WTC11 (cell line): ENCODE measurements around the gene UBE2F. TPM values are rescaled to one million over a fixed set of nuclear protein-coding genes. Genes with fewer than 3 reads are reported as not detected.

Source experiments
- ATAC-seq: fragments of 200-7000 bp; cut with Tn5 transposase; 2 replicates; pipeline ENCODE4 v1.10.0; 2021; ENCODE audit warnings: mild to moderate bottlenecking, moderate library complexity
- CTCF ChIA-PET: fragments of 300-600 bp; sonication (Branson Sonifier 250); formaldehyde crosslinking; loops from one replicate; lab custom pipeline; 2021; ENCODE audit warnings: antibody characterized with exemption; lab: Charles Lee
- POLR2A ChIA-PET: fragments of 350-600 bp; sonication (Branson Sonifier 250); formaldehyde crosslinking; loops from one replicate; lab custom pipeline; 2021; ENCODE audit warnings: antibody characterized with exemption; lab: Charles Lee
- DNase-seq: peaks from one replicate; pipeline ENCODE4 v3.0.0; 2021; ENCODE audit warnings: low spot score
- H3K27ac Mint-ChIP-seq: 2 replicates; pipeline ENCODE4 v1.8.0; 2021; ENCODE audit warnings: mixed read lengths
- H3K27me3 Mint-ChIP-seq: 2 replicates; pipeline ENCODE4 v1.8.0; 2021; ENCODE audit warnings: low read depth, mild to moderate bottlenecking, moderate library complexity, mixed read lengths
- H3K36me3 Mint-ChIP-seq: 2 replicates; pipeline ENCODE4 v1.8.0; 2021; ENCODE audit warnings: mixed read lengths
- H3K4me1 Mint-ChIP-seq: 2 replicates; pipeline ENCODE4 v1.8.0; 2022; ENCODE audit warnings: mixed read lengths
- H3K4me3 Mint-ChIP-seq: 2 replicates; pipeline ENCODE4 v1.8.0; 2021; ENCODE audit warnings: mild to moderate bottlenecking, moderate library complexity, mixed read lengths
- H3K9me3 Mint-ChIP-seq: 2 replicates; pipeline ENCODE4 v1.8.0; 2021; ENCODE audit warnings: mixed read lengths
- AR ChIP-seq: fragments of 250-450 bp; sonication (Bioruptor Pico); IDR thresholded peaks from 2 replicates; pipeline ENCODE4 v1.9.0; 2021; ENCODE audit warnings: mild to moderate bottlenecking
- ARID4B ChIP-seq: sonication (generic); formaldehyde crosslinking; IDR thresholded peaks from 2 replicates; pipeline ENCODE4 v1.8.0; 2023; ENCODE audit warnings: missing genetic modification reagents, mild to moderate bottlenecking, borderline replicate concordance
- CDX4 ChIP-seq: fragments of 250-450 bp; sonication (Bioruptor Pico); IDR thresholded peaks from 2 replicates; pipeline ENCODE4 v1.9.0; 2021; ENCODE audit warnings: moderate library complexity, mild to moderate bottlenecking, inconsistent platforms, borderline replicate concordance
- CTCF ChIP-seq: fragments of 200-600 bp; IDR thresholded peaks from 2 replicates; pipeline ENCODE4 v1.8.0; 2022; ENCODE audit warnings: antibody characterized with exemption
- ELF4 ChIP-seq: sonication (generic); formaldehyde crosslinking; IDR thresholded peaks from 2 replicates; pipeline ENCODE4 v1.8.1; 2022; ENCODE audit warnings: low read depth, mild to moderate bottlenecking, moderate library complexity, missing genetic modification reagents
- ESRRA ChIP-seq: sonication (generic); formaldehyde crosslinking; IDR thresholded peaks from 2 replicates; pipeline ENCODE4 v1.8.1; 2022; ENCODE audit warnings: mild to moderate bottlenecking, missing genetic modification reagents, borderline replicate concordance
- FOXP1 ChIP-seq: sonication (generic); formaldehyde crosslinking; IDR thresholded peaks from 2 replicates; pipeline ENCODE4 v1.8.0; 2022; ENCODE audit warnings: missing genetic modification reagents, mild to moderate bottlenecking, moderate library complexity, borderline replicate concordance
- GTF2I ChIP-seq: fragments of 250-450 bp; sonication (Bioruptor Pico); conservative IDR thresholded peaks from 2 replicates; pipeline ENCODE4 v1.4.0; 2021; ENCODE audit warnings: mild to moderate bottlenecking
- IRF1 ChIP-seq: sonication (generic); formaldehyde crosslinking; IDR thresholded peaks from 2 replicates; pipeline ENCODE4 v1.8.0; 2023; ENCODE audit warnings: missing genetic modification reagents
- MXD4 ChIP-seq: fragments of 250-450 bp; sonication (Bioruptor Pico); IDR thresholded peaks from 2 replicates; pipeline ENCODE4 v1.8.0; 2021; ENCODE audit warnings: mild to moderate bottlenecking, moderate library complexity, borderline replicate concordance
- PREB ChIP-seq: sonication (generic); formaldehyde crosslinking; IDR thresholded peaks from 2 replicates; pipeline ENCODE4 v1.8.1; 2022; ENCODE audit warnings: mild to moderate bottlenecking, missing genetic modification reagents, moderate library complexity, borderline replicate concordance
- ZNF138 ChIP-seq: sonication (generic); formaldehyde crosslinking; conservative IDR thresholded peaks from 2 replicates; pipeline ENCODE4 v1.8.1; 2022; ENCODE audit warnings: mild to moderate bottlenecking, moderate library complexity, missing genetic modification reagents
- ZNF219 ChIP-seq: sonication (generic); formaldehyde crosslinking; IDR thresholded peaks from 2 replicates; pipeline ENCODE4 v1.8.0; 2023; ENCODE audit warnings: missing genetic modification reagents, mild to moderate bottlenecking, borderline replicate concordance
- ZNF512 ChIP-seq: sonication (generic); formaldehyde crosslinking; IDR thresholded peaks from 2 replicates; pipeline ENCODE4 v1.8.1; 2022; ENCODE audit warnings: missing genetic modification reagents, borderline replicate concordance
- ZSCAN18 ChIP-seq: fragments of 250-450 bp; sonication (Bioruptor Pico); IDR thresholded peaks from 2 replicates; pipeline ENCODE4 v2.1.2; 2022; ENCODE audit warnings: mild to moderate bottlenecking, moderate library complexity
- total RNA-seq: library from RNA; stranded (reverse); gene quantifications from 3 replicates; pipeline ENCODE4 v1.2.3, GENCODE V29; 2021

Gene UBE2F
- total RNA-seq, 1 experiment from 2014 or later = 49.5 TPM

GRCh38 chr2:238059505-238059904 lies 92.7 kb downstream of the UBE2F start:
- no peak for TF ChIP-seq GTF2I
- no peak for TF ChIP-seq MXD4
- no peak for TF ChIP-seq CTCF
- TF ChIP-seq ZNF219 = no peak
- TF ChIP-seq ESRRA (CRISPR knock-in tag) = no peak
- TF ChIP-seq ZNF512 (CRISPR knock-in tag) = no peak
- TF ChIP-seq IRF1 (CRISPR knock-in tag) = no peak
- no peak for TF ChIP-seq ELF4 (CRISPR knock-in tag)
- TF ChIP-seq AR = no peak
- no peak for TF ChIP-seq CDX4 (CRISPR knock-in tag)
- no peak for TF ChIP-seq ZNF138
- TF ChIP-seq FOXP1 = no peak
- POLR2A ChIA-PET = no interaction called here
- DNase-seq (no peak), ATAC-seq (no peak)
- Mint-ChIP-seq H3K27me3 (no peaks in the 10 kb centered on the region), H3K4me3 (peak overlapping the region; percentile 89), H3K27ac (no peak overlapping the region), H3K4me1 (peaks cover 33% of the 10 kb centered on the region), H3K9me3 (peaks cover 8% of the 10 kb centered on the region), H3K36me3 (peaks cover 12% of the 10 kb centered on the region)
- CTCF ChIA-PET = interaction anchor here (1.7 kb wide), 1 partner anchor 136 kb away, joined by 9 read pairs; no protein-coding TSS in a partner anchor

- ATAC-seq (peak; percentile 2; the same call in 1 of the 2 replicates), DNase-seq (no peak)
- Mint-ChIP-seq H3K4me1 (peaks cover 33% of the 10 kb centered on the region), H3K27ac (peak overlapping the region; percentile 88), H3K36me3 (peaks cover 17% of the 10 kb centered on the region), H3K4me3 (peak overlapping the region; percentile 89), H3K27me3 (no peaks in the 10 kb centered on the region), H3K9me3 (peaks cover 8% of the 10 kb centered on the region)
- CTCF ChIA-PET = interaction anchor here (0.5 to 1.7 kb wide), 8 partner anchors 29 to 202 kb away, joined by 3 to 9 read pairs (median 4); no protein-coding TSS in a partner anchor
- POLR2A ChIA-PET = interaction anchor here (0.6 to 1.0 kb wide), 4 partner anchors 9 to 38 kb away, joined by 3 to 4 read pairs (median 3); no protein-coding TSS in a partner anchor
- TF ChIP-seq PREB (CRISPR knock-in tag) (no peak), ZNF219 (no peak), ZSCAN18 (CRISPR knock-in tag) (no peak), ARID4B (CRISPR knock-in tag) (0 out of 2 replicates have a peak, but pooled peaks have one; percentile 7)
Observed at GRCh38 chr2:238060096-238060541, 93.3 kb downstream of the UBE2F start.
